Liver (tissue), 2 donors: ENCODE measurements around the gene RGS3.

Source experiments
- TF ChIP-seq, protein P1 (sequence below): fragments of 150-350 bp; IDR thresholded peaks from 2 replicates; pipeline ENCODE4 v1.5.1; 2017; ENCODE audit warnings: improper control_type of control experiment, low read depth, low read length; ENCODE audit not compliant: missing input control
- TF ChIP-seq, protein P2 (sequence below): IDR thresholded peaks from 2 replicates; pipeline ENCODE4 v1.6.1; 2016; ENCODE audit warnings: antibody characterized with exemption
- donor health status: healthy.

DNA sequence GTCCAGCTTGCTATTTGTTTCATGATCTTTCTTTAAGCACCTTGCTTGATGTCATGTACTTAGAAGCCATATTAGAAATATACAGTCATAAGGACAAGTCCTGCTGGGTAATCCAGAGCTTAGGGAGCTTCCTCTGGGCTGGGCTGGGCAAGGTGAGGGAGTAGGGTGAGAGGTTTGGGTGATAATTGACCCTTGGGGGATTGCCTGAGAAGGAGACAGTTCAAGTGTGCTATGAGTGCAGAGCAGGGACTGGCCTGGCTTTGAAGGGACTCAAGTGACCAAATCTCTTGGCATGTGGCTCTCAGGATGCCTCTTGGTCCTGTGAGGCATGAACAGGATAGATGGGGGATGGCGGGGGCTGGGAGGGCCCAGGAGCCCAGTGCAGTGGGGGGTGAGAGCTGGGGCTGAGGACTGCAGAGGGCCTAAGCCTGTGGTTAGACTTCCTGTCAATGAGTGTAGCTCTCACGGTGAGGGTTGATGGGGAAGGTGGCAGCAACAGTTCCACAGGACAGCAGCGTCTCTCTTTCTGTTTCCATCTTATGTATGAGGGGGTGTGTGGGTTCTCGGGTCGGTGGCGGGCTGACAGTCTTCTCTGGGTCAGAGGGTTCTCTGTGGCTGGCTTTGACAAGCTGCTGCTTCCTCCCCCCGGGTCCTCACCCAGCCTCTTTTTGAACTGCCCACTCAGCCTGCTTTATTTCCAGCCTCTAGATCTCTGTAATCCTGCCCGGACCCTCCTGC is 53.5 kb downstream of the RGS3 start:
- TF ChIP-seq, protein P1, sequence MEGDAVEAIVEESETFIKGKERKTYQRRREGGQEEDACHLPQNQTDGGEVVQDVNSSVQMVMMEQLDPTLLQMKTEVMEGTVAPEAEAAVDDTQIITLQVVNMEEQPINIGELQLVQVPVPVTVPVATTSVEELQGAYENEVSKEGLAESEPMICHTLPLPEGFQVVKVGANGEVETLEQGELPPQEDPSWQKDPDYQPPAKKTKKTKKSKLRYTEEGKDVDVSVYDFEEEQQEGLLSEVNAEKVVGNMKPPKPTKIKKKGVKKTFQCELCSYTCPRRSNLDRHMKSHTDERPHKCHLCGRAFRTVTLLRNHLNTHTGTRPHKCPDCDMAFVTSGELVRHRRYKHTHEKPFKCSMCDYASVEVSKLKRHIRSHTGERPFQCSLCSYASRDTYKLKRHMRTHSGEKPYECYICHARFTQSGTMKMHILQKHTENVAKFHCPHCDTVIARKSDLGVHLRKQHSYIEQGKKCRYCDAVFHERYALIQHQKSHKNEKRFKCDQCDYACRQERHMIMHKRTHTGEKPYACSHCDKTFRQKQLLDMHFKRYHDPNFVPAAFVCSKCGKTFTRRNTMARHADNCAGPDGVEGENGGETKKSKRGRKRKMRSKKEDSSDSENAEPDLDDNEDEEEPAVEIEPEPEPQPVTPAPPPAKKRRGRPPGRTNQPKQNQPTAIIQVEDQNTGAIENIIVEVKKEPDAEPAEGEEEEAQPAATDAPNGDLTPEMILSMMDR, result no peak
- TF ChIP-seq, protein P2, sequence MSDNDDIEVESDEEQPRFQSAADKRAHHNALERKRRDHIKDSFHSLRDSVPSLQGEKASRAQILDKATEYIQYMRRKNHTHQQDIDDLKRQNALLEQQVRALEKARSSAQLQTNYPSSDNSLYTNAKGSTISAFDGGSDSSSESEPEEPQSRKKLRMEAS, result no peak
